Stimulated activated effector memory CD8-positive, alpha-beta T cell treated with anti-CD3 and anti-CD28 coated beads, Interleukin-12 subunit alpha, Interleukin-12 subunit beta, amount 100 ng/mL, for 72 hours (primary cell): Measurements from ENCODE around the gene C1QTNF7.

ENCODE experiments used
- ATAC-seq: fragments of 150-1000 bp; cut with Tn5 transposase; 2 replicates; pipeline ENCODE4 v1.10.0; 2021
- DNase-seq, 2 donors: peaks; one replicate each; pipeline ENCODE4 v3.0.0; 2021 to 2022; ENCODE audit warnings: low spot score in 2 of 2
- H3K27ac Mint-ChIP-seq: one replicate; pipeline ENCODE4 v1.8.0; 2022; ENCODE audit warnings: mild to moderate bottlenecking, mixed read lengths
- H3K36me3 Mint-ChIP-seq: one replicate; pipeline ENCODE4 v1.8.0; 2022; ENCODE audit warnings: mild to moderate bottlenecking, mixed read lengths
- H3K4me1 Mint-ChIP-seq: one replicate; pipeline ENCODE4 v1.8.0; 2022; ENCODE audit warnings: mixed read lengths
- H3K4me3 Mint-ChIP-seq: one replicate; pipeline ENCODE4 v1.8.0; 2022; ENCODE audit warnings: mild to moderate bottlenecking, mixed read lengths
- H3K9me3 Mint-ChIP-seq: one replicate; pipeline ENCODE4 v1.8.0; 2022; ENCODE audit warnings: mixed read lengths

The C1QTNF7 gene

GRCh38 chr4:15434091-15434490 lies 6.3 kb downstream of the C1QTNF7 start:
- Mint-ChIP-seq H3K36me3 (no peaks in the 10 kb centered on the region), H3K4me1 (no peaks in the 10 kb centered on the region), H3K9me3 (no peaks in the 10 kb centered on the region), H3K4me3 (no peak overlapping the region), H3K27ac (no peak overlapping the region)
- no peak for ATAC-seq
- no peak for DNase-seq

- no peaks in the 10 kb centered on the region for H3K4me1 Mint-ChIP-seq
- no peak for ATAC-seq
- no peak for DNase-seq
- no peaks in the 10 kb centered on the region for H3K9me3 Mint-ChIP-seq
- no peaks in the 10 kb centered on the region for H3K36me3 Mint-ChIP-seq
- H3K27ac Mint-ChIP-seq = no peak overlapping the region
- no peak overlapping the region for H3K4me3 Mint-ChIP-seq
Observed at GRCh38 chr4:15434676-15435075, 6.8 kb downstream of the C1QTNF7 start.

- Mint-ChIP-seq H3K4me3 (no peak overlapping the region), H3K27ac (no peak overlapping the region), H3K9me3 (no peaks in the 10 kb centered on the region), H3K4me1 (no peaks in the 10 kb centered on the region), H3K36me3 (no peaks in the 10 kb centered on the region)
- no peak for ATAC-seq
- DNase-seq = no peak
Observed at GRCh38 chr4:15436513-15436912, 8.7 kb downstream of the C1QTNF7 start.

GRCh38 chr4:15438939-15439524 lies 11.2 kb downstream of the C1QTNF7 start:
- H3K9me3 Mint-ChIP-seq = no peaks in the 10 kb centered on the region
- no peaks in the 10 kb centered on the region for H3K4me1 Mint-ChIP-seq
- no peaks in the 10 kb centered on the region for H3K36me3 Mint-ChIP-seq
- ATAC-seq = no peak
- no peak overlapping the region for H3K4me3 Mint-ChIP-seq
- no peak overlapping the region for H3K27ac Mint-ChIP-seq
- DNase-seq = no peak

- Mint-ChIP-seq H3K36me3 (no peaks in the 10 kb centered on the region), H3K4me1 (no peaks in the 10 kb centered on the region), H3K4me3 (no peak overlapping the region), H3K9me3 (no peaks in the 10 kb centered on the region), H3K27ac (no peak overlapping the region)
- ATAC-seq = no peak
- peak in 1 of 2 donors; percentile 17 for DNase-seq
Observed at GRCh38 chr4:15443371-15444160, 15.7 kb downstream of the C1QTNF7 start.

- ATAC-seq = no peak
- H3K4me3 Mint-ChIP-seq = no peak overlapping the region
- DNase-seq = peak in 1 of 2 donors; percentile 10
Observed at GRCh38 chr4:15444276-15444675, 16.4 kb downstream of the C1QTNF7 start.

GRCh38 chr4:15444879-15445547 lies 17.2 kb downstream of the C1QTNF7 start:
- DNase-seq (no peak), ATAC-seq (no peak)
- H3K4me3 Mint-ChIP-seq = no peak overlapping the region
- H3K27ac Mint-ChIP-seq = no peak overlapping the region
- H3K9me3 Mint-ChIP-seq = no peaks in the 10 kb centered on the region
- no peaks in the 10 kb centered on the region for H3K36me3 Mint-ChIP-seq
- H3K4me1 Mint-ChIP-seq = no peaks in the 10 kb centered on the region

More at GRCh38 chr4:15444276-15444675, 16.4 kb downstream of the C1QTNF7 start:
- no peak overlapping the region for H3K27ac Mint-ChIP-seq
- H3K9me3 Mint-ChIP-seq = no peaks in the 10 kb centered on the region
- no peaks in the 10 kb centered on the region for H3K36me3 Mint-ChIP-seq
- H3K4me1 Mint-ChIP-seq = no peaks in the 10 kb centered on the region

GRCh38 chr4:15451181-15451865 lies 23.5 kb downstream of the C1QTNF7 start:
- H3K9me3 Mint-ChIP-seq = no peaks in the 10 kb centered on the region
- no peak for ATAC-seq
- H3K36me3 Mint-ChIP-seq = no peaks in the 10 kb centered on the region
- H3K4me1 Mint-ChIP-seq = no peaks in the 10 kb centered on the region
- no peak overlapping the region for H3K4me3 Mint-ChIP-seq
- DNase-seq = no peak
- no peak overlapping the region for H3K27ac Mint-ChIP-seq

- Mint-ChIP-seq H3K4me3 (no peak overlapping the region), H3K36me3 (no peaks in the 10 kb centered on the region), H3K27ac (no peak overlapping the region), H3K4me1 (no peaks in the 10 kb centered on the region), H3K9me3 (no peaks in the 10 kb centered on the region)
- DNase-seq = no peak
- ATAC-seq = no peak
Observed at GRCh38 chr4:15451866-15452765, 24.3 kb downstream of the C1QTNF7 start.

- Mint-ChIP-seq H3K36me3 (no peaks in the 10 kb centered on the region), H3K4me3 (no peak overlapping the region), H3K27ac (no peak overlapping the region), H3K9me3 (no peaks in the 10 kb centered on the region), H3K4me1 (no peaks in the 10 kb centered on the region)
- DNase-seq (no peak), ATAC-seq (no peak)
Observed at GRCh38 chr4:15455290-15455689, 27.5 kb downstream of the C1QTNF7 start.

- DNase-seq (no peak), ATAC-seq (peak; percentile 54)
- H3K4me1 Mint-ChIP-seq = no peaks in the 10 kb centered on the region
- H3K36me3 Mint-ChIP-seq = no peaks in the 10 kb centered on the region
- no peaks in the 10 kb centered on the region for H3K9me3 Mint-ChIP-seq
- no peak overlapping the region for H3K4me3 Mint-ChIP-seq
- H3K27ac Mint-ChIP-seq = no peak overlapping the region
Observed at GRCh38 chr4:15457406-15458201, 29.8 kb downstream of the C1QTNF7 start.

GRCh38 chr4:15458616-15459015 lies 30.8 kb downstream of the C1QTNF7 start:
- ATAC-seq (no peak), DNase-seq (no peak)
- Mint-ChIP-seq H3K4me1 (no peaks in the 10 kb centered on the region), H3K27ac (no peak overlapping the region), H3K4me3 (no peak overlapping the region), H3K36me3 (no peaks in the 10 kb centered on the region), H3K9me3 (no peaks in the 10 kb centered on the region)

- no peak for ATAC-seq
- DNase-seq = no peak
- no peaks in the 10 kb centered on the region for H3K9me3 Mint-ChIP-seq
- no peak overlapping the region for H3K4me3 Mint-ChIP-seq
- no peak overlapping the region for H3K27ac Mint-ChIP-seq
- H3K4me1 Mint-ChIP-seq = no peaks in the 10 kb centered on the region
- no peaks in the 10 kb centered on the region for H3K36me3 Mint-ChIP-seq
Observed at GRCh38 chr4:15459706-15460105, 31.9 kb downstream of the C1QTNF7 start.

GRCh38 chr4:15466596-15466995 lies 38.8 kb downstream of the C1QTNF7 start:
- ATAC-seq = no peak
- Mint-ChIP-seq H3K4me1 (peaks cover 7% of the 10 kb centered on the region), H3K36me3 (no peaks in the 10 kb centered on the region), H3K4me3 (no peak overlapping the region), H3K9me3 (no peaks in the 10 kb centered on the region), H3K27ac (no peak overlapping the region)
- DNase-seq = no peak
